GM12872 (cell line): ENCODE data around the gene MREG.

Source experiments
- CTCF ChIP-seq: IDR thresholded peaks from 3 replicates; pipeline ENCODE4 v1.5.1; 2011; ENCODE audit warnings: low read depth, mild to moderate bottlenecking, low read length, moderate library complexity; ENCODE audit not compliant: insufficient read depth

The MREG gene

DNA sequence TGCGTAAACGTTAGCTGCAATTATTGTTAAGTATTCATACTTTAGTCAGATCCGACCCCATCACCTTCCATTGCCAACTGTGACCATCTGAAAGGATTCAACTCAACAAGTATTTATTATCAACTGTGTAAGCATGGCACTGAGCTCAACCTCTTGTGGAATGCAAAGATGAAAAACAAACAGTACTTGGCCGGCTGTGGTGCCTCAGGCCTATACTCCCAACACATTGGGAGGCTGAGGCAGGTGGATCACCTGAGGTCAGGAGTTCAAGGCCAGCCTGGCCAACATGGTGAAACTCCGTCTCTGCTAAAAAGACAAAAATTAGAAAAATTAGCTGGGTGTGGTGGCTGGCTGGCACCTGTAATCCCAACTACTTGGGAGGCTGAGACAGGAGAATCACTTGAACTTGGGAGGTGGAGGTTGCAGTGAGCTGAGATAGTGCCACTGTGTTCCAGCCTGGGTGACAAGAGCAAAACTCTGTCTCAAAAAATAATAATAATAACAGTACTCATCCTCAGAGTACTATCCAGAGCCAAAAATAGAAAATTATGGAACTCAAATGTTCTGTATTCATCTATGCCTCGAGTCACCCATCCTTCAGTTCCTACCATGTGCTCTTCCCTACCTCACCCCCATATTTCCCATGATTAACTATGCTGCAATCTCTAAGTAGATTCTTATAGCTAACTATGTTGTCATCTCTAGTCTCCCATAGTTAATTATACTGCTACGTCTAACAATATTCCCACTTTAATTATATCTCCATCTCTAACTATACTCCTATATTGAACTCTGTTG lies 8.6 kb upstream of the MREG start:
- TF ChIP-seq CTCF = no peak

DNA sequence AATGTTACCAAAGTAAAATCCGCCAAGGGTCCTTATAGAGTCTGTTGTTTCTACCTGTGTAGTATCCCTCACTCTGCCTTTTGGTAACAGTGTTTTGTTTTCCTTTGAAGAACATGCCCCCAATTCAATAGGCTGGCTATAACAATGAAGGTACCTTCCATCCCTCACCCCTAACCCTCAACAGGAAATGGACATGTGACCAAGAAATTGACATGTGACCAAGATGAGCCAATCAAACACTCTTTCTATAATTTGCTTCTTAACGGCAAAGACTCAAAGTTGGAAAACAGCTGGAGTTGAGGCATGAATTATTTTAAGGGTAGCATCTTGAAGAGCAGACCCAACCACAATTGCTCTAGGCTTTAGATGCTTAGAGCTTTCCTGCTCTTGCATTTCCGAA lies 5.4 kb upstream of the MREG start:
- no peak for TF ChIP-seq CTCF

DNA sequence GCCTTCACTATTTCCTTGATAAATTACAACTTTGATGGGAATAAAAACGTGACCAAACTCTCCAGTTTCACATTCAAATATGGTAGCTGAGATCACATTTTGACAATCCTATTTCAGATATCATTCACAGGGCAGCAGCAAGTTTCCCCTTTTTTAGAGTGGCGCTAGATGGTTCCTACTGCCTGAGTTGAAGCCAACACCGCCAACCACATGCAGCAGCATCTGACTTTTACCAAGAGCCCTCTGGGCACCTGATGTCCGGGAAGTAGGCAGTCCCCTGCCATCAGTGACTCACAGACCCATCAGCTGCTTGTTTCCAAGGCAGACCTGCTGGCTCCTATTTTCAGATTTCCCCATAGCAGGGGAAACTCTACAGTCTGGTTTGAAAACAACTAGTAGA lies 4.0 kb upstream of the MREG start:
- TF ChIP-seq CTCF = no peak

DNA sequence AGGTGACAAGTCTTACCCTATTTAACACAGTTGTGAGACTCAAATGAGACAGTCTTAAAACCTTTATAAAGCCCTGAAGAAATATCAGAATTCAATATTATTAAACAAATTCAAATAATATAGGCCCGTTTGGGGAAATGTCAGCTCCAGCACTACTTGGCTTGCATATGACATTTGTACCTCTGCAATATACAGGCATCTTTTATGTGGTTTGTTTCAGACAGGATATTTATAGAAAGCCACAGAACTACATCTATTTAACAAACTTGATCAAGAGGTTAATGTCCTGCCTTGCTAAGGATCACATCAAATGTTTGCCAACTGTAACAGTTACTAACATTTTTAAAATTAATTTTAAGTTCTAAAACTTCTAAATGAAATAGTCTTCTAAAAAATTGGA lies 3.2 kb upstream of the MREG start:
- no peak for TF ChIP-seq CTCF

DNA sequence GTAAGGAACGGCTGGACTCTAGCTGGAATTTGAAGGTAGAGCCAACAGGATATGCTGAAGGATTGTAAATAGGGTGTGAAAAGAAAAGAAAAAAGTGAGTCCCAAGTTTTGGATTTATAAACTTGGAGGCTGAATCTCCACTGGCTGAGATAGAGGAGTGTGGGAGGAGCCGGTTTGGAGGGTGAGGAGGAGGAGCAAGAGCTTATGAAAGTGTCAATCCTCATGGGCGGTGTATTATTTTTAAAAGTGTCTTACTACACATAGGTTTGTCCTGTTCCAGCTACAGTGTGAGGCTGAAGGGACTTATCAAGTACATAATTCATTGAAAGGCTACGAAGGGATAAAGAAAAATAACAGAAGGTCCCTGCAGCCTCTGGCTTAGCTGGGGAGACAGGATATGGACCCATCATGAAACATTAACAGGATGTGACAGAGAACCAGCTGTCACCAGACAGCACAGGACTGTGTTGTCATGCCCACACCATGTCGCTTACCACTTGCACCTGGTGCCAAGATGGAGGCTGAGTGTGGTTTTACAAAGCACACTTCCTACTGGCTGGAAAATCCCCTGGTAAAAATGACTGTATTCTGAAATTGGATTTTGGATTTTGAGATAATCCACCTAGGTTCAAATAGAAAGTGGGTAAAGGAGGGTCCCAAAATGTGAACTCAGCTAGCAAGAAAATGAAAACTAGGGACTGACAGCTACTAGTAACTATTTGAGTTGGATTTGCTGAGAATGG lies 2.5 kb upstream of the MREG start:
- no peak for TF ChIP-seq CTCF

DNA sequence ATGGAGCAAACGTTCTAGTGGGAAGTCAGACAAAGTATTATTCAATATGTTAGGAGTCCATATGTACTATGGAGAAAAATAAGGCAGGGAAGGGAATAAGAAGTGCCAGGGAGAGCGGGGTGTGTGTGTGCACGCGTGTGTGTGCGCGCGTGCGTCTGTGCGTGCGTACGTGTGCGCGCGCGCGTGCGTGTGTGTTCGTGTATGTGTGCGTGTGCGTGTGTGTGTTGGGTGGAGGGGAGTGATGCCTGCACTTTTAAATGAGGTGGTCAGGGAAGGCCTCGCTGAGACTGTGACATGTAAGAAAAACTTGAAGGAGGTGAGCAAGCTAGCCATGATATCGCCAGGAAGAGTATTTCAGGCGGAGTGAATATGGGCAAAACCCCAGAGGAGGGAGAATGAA lies 1.6 kb upstream of the MREG start:
- no peak for TF ChIP-seq CTCF

- no peak for TF ChIP-seq CTCF
These were observed 655 bp upstream of the MREG start for GRCh38 chr2:216014006-216014405.
